SIG-M5 treated with dmso at 0.1 percent for 504 hours (cell line): ENCODE measurements around the gene FBXO11.

Source experiments
- DNase-seq: peaks from one replicate; lab custom pipeline; 2025; ENCODE audit not compliant: unreplicated experiment; lab: John Stamatoyannopoulos, UW

Gene FBXO11

GRCh38 chr2:47798631-47799030 is 107.7 kb downstream of the FBXO11 start:
- DNase-seq, result peak; percentile 47

GRCh38 chr2:47796090-47796697 is 110.1 kb downstream of the FBXO11 start:
- DNase-seq, result no peak

- peak; percentile 89 for DNase-seq
Measured at GRCh38 chr2:47785986-47786385, 120.3 kb downstream of the FBXO11 start.

GRCh38 chr2:47784352-47784851 is 121.9 kb downstream of the FBXO11 start:
- DNase-seq, result no peak

- DNase-seq, result peak; percentile 78
Measured at GRCh38 chr2:47783486-47784351, 122.6 kb downstream of the FBXO11 start.

GRCh38 chr2:47782671-47783485 is 123.4 kb downstream of the FBXO11 start, which contains the start of gene MSH6:
MSH6 (plus strand) TSS chr2:47783145; CDS start chr2:47783234, 89 bp downstream.
- DNase-seq, result peak; percentile 86

- no peak for DNase-seq
Measured at GRCh38 chr2:47782381-47782670, 124.0 kb downstream of the FBXO11 start.

GRCh38 chr2:47779426-47779790 is 126.9 kb downstream of the FBXO11 start:
- DNase-seq, result no peak

- DNase-seq, result no peak
Measured at GRCh38 chr2:47778698-47779425, 127.4 kb downstream of the FBXO11 start.

GRCh38 chr2:47777277-47777937 is 128.9 kb downstream of the FBXO11 start:
- no peak for DNase-seq

- no peak for DNase-seq
Measured at GRCh38 chr2:47774567-47774966, 131.7 kb downstream of the FBXO11 start.

- no peak for DNase-seq
Measured at GRCh38 chr2:47772343-47772742, 134.0 kb downstream of the FBXO11 start.

- DNase-seq, result peak; percentile 17
Measured at GRCh38 chr2:47771211-47771610, 135.1 kb downstream of the FBXO11 start.

- no peak for DNase-seq
Measured at GRCh38 chr2:47769318-47769717, 137.0 kb downstream of the FBXO11 start.

- DNase-seq, result peak; percentile 33
Measured at GRCh38 chr2:47767880-47768609, 138.3 kb downstream of the FBXO11 start.

GRCh38 chr2:47767497-47767844 is 138.8 kb downstream of the FBXO11 start:
- DNase-seq, result no peak

- no peak for DNase-seq
Measured at GRCh38 chr2:47751856-47752414, 154.4 kb downstream of the FBXO11 start.

- DNase-seq, result no peak
Measured at GRCh38 chr2:47747878-47748277, 158.4 kb downstream of the FBXO11 start.

- DNase-seq, result no peak
Measured at GRCh38 chr2:47744074-47744473, 162.2 kb downstream of the FBXO11 start.
